ENCODE measurements around the gene CASP1. TPM values are rescaled to one million over a fixed set of nuclear protein-coding genes. Genes with fewer than 3 reads are reported as not detected.
"Not testable (repeated sequence)": the region's sequence is repeated elsewhere in the genome, so short reads cannot be mapped to it uniquely, and the experiment has no call there.

CASP1 gene
- polyA plus RNA-seq, 1 donor (not counting 4 experiments of a cell fraction or from before 2014, with no cell fraction given): 69.1 TPM

DNA sequence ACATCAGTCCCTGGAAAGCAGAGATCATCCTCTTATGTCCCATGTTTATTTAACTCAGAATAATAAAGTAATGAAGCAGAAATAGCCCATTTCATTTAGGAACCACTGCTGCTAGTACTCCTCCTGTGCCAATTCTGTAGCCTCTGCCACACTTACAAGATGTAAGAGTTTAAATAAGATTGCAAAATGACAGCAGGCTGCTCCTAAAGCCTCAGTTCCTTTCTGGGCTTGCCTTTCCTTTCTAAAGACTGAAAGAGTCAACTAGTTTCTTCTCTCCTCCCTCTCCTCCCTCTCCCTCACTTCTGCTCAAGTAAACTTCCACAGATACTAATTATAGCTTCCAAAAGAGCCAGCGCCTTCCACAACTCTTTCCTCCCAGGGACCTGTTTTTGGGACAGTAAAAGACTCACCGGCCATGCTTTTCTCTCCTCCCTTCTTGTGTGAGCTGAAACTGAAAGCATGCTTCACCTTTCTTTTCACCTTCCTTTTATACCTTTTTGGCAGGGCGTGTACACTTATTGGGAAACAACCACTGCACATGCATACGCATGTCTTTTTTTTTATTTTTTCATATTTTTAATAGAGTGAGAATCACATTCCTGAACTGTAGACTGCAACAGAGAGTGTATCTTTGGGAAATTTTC, 36.3 kb upstream of the CASP1 start:
- peak; percentile 20 for FAIRE-seq
- no peaks in the 10 kb centered on the region for H3K27me3 ChIP-seq (ENCODE audit: control insufficient read depth, extremely low read depth, insufficient read depth, low read length)
- H3K79me2 ChIP-seq (ENCODE audit: control insufficient read depth, insufficient read depth, low read length): no peaks in the 10 kb centered on the region
- peak overlapping the region; percentile 87 for H2AFZ ChIP-seq (ENCODE audit: control insufficient read depth, low read length)
- H3K4me1 ChIP-seq (ENCODE audit: control insufficient read depth, extremely low read depth, insufficient read depth, low read length): peaks cover 11% of the 10 kb centered on the region
- H3K9me1 ChIP-seq (ENCODE audit: control insufficient read depth, extremely low read depth, insufficient read depth, low read length): no peaks in the 10 kb centered on the region
- H3K9ac ChIP-seq (ENCODE audit: control insufficient read depth, extremely low read depth, insufficient read depth, low read length): peak overlapping the region; percentile 33
- H3K4me2 ChIP-seq (ENCODE audit: control insufficient read depth, extremely low read depth, insufficient read depth, low read depth, low read length): peak overlapping the region; percentile 83
- H4K20me1 ChIP-seq (ENCODE audit: control insufficient read depth, extremely low read depth, insufficient read depth, low read length): no peaks in the 10 kb centered on the region
- no peak for DNase-seq (ENCODE audit: low read depth, low spot score)
- H3K9me3 ChIP-seq (ENCODE audit: control insufficient read depth, low read depth, low read length): no peaks in the 10 kb centered on the region
- no peaks in the 10 kb centered on the region for H3K36me3 ChIP-seq (ENCODE audit: control insufficient read depth in 2 of 2, extremely low read depth in 1 of 2, insufficient read depth in 2 of 2, low read length in 2 of 2)
- peak overlapping the region; percentile 49 for H3K27ac ChIP-seq (ENCODE audit: control insufficient read depth, insufficient read depth, low read length)
- TF ChIP-seq, protein P1, sequence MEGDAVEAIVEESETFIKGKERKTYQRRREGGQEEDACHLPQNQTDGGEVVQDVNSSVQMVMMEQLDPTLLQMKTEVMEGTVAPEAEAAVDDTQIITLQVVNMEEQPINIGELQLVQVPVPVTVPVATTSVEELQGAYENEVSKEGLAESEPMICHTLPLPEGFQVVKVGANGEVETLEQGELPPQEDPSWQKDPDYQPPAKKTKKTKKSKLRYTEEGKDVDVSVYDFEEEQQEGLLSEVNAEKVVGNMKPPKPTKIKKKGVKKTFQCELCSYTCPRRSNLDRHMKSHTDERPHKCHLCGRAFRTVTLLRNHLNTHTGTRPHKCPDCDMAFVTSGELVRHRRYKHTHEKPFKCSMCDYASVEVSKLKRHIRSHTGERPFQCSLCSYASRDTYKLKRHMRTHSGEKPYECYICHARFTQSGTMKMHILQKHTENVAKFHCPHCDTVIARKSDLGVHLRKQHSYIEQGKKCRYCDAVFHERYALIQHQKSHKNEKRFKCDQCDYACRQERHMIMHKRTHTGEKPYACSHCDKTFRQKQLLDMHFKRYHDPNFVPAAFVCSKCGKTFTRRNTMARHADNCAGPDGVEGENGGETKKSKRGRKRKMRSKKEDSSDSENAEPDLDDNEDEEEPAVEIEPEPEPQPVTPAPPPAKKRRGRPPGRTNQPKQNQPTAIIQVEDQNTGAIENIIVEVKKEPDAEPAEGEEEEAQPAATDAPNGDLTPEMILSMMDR (optimal IDR thresholded peaks at IDR 0.05 in 1 of 3, IDR thresholded peaks at IDR 0.05 in 1 of 3, conservative IDR thresholded peaks at IDR 0.05 in 1 of 3; ENCODE audit: extremely low read depth in 1 of 3, insufficient read depth in 2 of 3, low read length in 3 of 3): no peak
- TF ChIP-seq EZH2 (IDR thresholded peaks at IDR 0.05; ENCODE audit: low read length): no peak
- dilution Hi-C loops (cut with MboI; ENCODE audit: extremely low pct_ligation_motif_present, low sequenced_read_pairs): no loop called here
- peak overlapping the region; percentile 1 to 51 (median 22) for H3K4me3 ChIP-seq (ENCODE audit: control insufficient read depth in 2 of 3, extremely low read depth in 1 of 3, insufficient read depth in 2 of 3, low read depth in 1 of 3, low read length in 3 of 3)

DNA sequence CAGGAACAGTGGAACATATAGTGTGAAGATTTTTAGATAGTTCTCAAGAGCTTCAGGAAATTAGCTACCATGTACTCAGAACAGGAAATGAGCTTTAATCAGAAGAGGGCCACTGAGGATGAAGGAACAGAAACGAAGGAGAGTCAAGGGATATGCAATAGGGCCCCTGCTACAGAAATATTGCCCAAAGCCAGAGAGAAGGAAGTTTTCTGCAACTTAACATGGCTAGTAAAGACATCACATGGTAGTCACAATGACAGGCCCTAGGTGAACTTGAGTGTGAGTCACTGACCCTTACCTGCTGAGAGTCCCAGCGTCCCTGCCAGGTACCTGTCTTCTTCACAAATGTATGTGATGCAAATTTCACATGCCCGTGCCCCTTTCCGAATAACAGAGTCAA, 35.4 kb upstream of the CASP1 start:
- H3K27ac ChIP-seq (ENCODE audit: control insufficient read depth, insufficient read depth, low read length): no peak overlapping the region
- no peaks in the 10 kb centered on the region for H4K20me1 ChIP-seq (ENCODE audit: control insufficient read depth, extremely low read depth, insufficient read depth, low read length)
- TF ChIP-seq EZH2 (IDR thresholded peaks at IDR 0.05; ENCODE audit: low read length): no peak
- TF ChIP-seq, protein P1 (optimal IDR thresholded peaks at IDR 0.05 in 1 of 3, IDR thresholded peaks at IDR 0.05 in 1 of 3, conservative IDR thresholded peaks at IDR 0.05 in 1 of 3; ENCODE audit: extremely low read depth in 1 of 3, insufficient read depth in 2 of 3, low read length in 3 of 3): no peak
- no peak overlapping the region for H2AFZ ChIP-seq (ENCODE audit: control insufficient read depth, low read length)
- H3K27me3 ChIP-seq (ENCODE audit: control insufficient read depth, extremely low read depth, insufficient read depth, low read length): no peaks in the 10 kb centered on the region
- no peaks in the 10 kb centered on the region for H3K36me3 ChIP-seq (ENCODE audit: control insufficient read depth in 2 of 2, extremely low read depth in 1 of 2, insufficient read depth in 2 of 2, low read length in 2 of 2)
- H3K4me3 ChIP-seq (ENCODE audit: control insufficient read depth in 2 of 3, extremely low read depth in 1 of 3, insufficient read depth in 2 of 3, low read depth in 1 of 3, low read length in 3 of 3): peak overlapping the region in 1 of 3 experiments; percentile 51
- H3K9me3 ChIP-seq (ENCODE audit: control insufficient read depth, low read depth, low read length): no peaks in the 10 kb centered on the region
- peak; percentile 85 for FAIRE-seq
- H3K4me1 ChIP-seq (ENCODE audit: control insufficient read depth, extremely low read depth, insufficient read depth, low read length): peaks cover 11% of the 10 kb centered on the region
- no peaks in the 10 kb centered on the region for H3K79me2 ChIP-seq (ENCODE audit: control insufficient read depth, insufficient read depth, low read length)
- dilution Hi-C loops (cut with MboI; ENCODE audit: extremely low pct_ligation_motif_present, low sequenced_read_pairs): no loop called here
- no peak overlapping the region for H3K9ac ChIP-seq (ENCODE audit: control insufficient read depth, extremely low read depth, insufficient read depth, low read length)
- no peaks in the 10 kb centered on the region for H3K9me1 ChIP-seq (ENCODE audit: control insufficient read depth, extremely low read depth, insufficient read depth, low read length)
- peak overlapping the region; percentile 83 for H3K4me2 ChIP-seq (ENCODE audit: control insufficient read depth, extremely low read depth, insufficient read depth, low read depth, low read length)
- no peak for DNase-seq (ENCODE audit: low read depth, low spot score)

DNA sequence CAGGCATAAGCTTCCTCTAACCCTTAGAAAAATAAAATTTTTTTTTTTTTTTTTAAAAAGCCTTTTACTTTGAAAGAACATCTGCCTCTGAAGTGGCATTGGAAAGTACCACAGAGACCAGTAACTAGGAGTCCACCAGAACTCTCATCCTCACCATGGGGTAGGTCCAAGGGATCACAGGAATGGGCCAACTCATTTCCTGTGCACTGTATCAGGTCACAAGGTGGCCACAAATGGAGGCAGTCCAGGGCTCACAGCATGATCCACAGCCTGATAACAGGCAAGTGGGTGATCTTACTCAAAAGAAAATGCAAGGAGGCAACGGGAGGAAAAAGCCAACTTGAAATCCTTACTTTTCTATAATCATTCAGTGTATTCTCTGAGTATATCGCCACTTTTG, 34.8 kb upstream of the CASP1 start:
- H3K36me3 ChIP-seq (ENCODE audit: control insufficient read depth in 2 of 2, extremely low read depth in 1 of 2, insufficient read depth in 2 of 2, low read length in 2 of 2); H3K27me3 ChIP-seq (ENCODE audit: control insufficient read depth, extremely low read depth, insufficient read depth, low read length); H3K9me1 ChIP-seq (ENCODE audit: control insufficient read depth, extremely low read depth, insufficient read depth, low read length); H2AFZ ChIP-seq (ENCODE audit: control insufficient read depth, low read length); H3K9me3 ChIP-seq (ENCODE audit: control insufficient read depth, low read depth, low read length); H4K20me1 ChIP-seq (ENCODE audit: control insufficient read depth, extremely low read depth, insufficient read depth, low read length); H3K4me3 ChIP-seq (ENCODE audit: control insufficient read depth in 2 of 3, extremely low read depth in 1 of 3, insufficient read depth in 2 of 3, low read depth in 1 of 3, low read length in 3 of 3); DNase-seq (ENCODE audit: low read depth, low spot score); H3K4me2 ChIP-seq (ENCODE audit: control insufficient read depth, extremely low read depth, insufficient read depth, low read depth, low read length); H3K79me2 ChIP-seq (ENCODE audit: control insufficient read depth, insufficient read depth, low read length); H3K9ac ChIP-seq (ENCODE audit: control insufficient read depth, extremely low read depth, insufficient read depth, low read length); H3K27ac ChIP-seq (ENCODE audit: control insufficient read depth, insufficient read depth, low read length); dilution Hi-C loops (cut with MboI; ENCODE audit: extremely low pct_ligation_motif_present, low sequenced_read_pairs): not testable (repeated sequence)
- H3K4me1 ChIP-seq (ENCODE audit: control insufficient read depth, extremely low read depth, insufficient read depth, low read length): peaks cover 11% of the 10 kb centered on the region
- peak; percentile 66 for FAIRE-seq

Measured in keratinocyte (primary cell).